HG02943 (cell line): Measurements from ENCODE around the gene LBHD1.
A peak's percentile ranks its signal among the peaks of the same experiment; 100 is the strongest.
"Not testable (repeated sequence)": the region's sequence is repeated elsewhere in the genome, so short reads cannot be mapped to it uniquely, and the experiment has no call there.

Experiments
- ATAC-seq: cut with Tn5 transposase; IDR thresholded peaks from one replicate; pipeline ENCODE4 v1.9.1; 2021; ENCODE audit warnings: mild to moderate bottlenecking, low read depth, moderate library complexity; ENCODE audit not compliant: unreplicated experiment

Gene LBHD1

DNA sequence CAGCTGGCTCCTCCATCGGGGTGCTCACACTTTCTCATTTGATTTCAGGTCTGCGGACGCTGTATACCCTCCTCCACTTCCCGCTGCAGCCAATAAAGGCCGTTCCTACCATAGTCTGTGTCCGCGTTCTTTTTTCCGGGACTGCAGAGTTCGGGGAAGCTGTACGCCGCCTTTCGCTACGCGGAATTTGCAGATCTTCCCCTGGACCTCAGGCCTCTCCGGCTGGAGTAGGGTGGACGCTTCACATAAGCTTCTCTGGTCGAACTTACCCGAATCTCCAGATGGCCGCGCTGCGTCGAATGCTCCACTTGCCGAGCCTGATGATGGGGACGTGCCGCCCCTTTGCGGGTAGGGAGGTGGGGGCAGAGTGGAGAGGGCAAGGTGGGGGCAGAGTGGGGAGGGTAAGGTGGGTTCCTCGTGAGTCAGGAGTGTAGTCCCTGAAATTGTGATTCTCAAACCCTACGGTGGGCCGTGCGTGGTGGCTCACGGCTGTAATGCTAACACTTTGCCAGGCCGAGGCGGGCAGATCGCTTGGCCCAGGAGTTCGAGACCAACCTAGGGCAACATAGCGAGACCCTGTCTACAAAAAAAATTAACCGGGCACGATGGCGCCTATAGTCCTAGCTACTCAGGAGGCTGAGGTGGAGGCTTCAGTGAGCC is 6.3 kb downstream of the LBHD1 start:
- no peak for ATAC-seq

DNA sequence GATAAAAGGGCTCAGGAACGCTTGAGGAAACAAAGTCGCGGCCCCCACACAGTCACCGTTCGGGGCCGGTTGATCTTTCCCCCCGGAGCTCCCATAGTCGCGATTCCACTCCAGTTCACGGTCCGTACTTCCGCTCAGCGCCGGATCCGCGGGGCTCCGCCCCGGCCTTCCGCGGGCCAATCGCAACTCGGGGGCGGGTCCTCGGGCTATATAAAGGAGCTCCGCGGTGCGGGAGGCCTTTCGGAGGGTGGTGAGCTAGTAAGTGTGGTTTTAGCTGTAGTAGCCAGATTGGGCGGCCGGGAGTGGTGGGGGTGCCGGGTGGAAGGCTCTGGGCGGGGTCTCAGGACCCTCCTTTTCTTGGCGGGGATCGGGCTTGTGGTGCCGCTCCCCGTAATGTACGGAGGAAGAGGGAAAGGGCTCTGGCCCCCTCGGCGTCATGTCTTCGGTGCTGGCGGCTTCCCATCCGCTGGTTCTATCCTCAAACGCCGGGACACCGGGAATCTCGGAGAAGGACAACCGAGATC is 6.9 kb downstream of the LBHD1 start, which contains the start of the genes C11orf98 and CSKMT:
C11orf98 (minus strand) TSS at position 136 of the 524 bp plus-strand sequence; CDS start at position 95, 41 bp downstream.
CSKMT (plus strand) TSS at position 238 of the 524 bp plus-strand sequence. CDS start 568 bp downstream, outside the sequence.
- ATAC-seq: peak; percentile 70

DNA sequence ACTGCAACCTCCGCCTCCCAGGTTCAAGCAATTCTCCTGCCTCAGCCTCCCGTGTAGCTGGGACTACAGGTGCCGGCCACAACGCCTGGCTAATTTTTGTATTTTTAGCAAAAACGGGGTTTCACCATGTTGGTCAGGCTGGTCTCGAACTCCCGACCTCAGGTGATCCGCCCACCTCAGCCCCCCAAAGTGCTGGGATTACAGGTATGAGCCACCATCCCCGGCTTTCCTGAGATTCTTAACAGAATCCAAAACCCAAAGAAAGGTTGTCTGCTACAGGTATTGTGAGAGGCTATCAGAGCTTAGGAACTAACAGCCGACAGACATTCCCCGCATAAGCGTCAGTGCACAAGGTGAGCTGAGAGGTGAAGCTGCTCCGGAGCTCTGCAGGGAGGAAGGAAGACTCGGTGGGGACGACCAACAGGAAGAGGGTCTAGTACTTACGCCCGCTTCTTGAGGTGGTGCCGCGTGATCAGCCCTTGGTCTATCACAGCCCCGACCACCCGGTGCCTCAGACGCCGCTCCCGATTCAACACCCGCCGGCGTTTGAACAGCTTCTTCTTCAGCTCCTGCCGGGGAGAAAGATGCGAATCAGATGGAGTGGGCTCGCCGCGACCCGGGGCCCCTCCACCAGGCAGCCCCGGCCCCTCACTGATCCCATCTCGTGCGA is 7.5 kb downstream of the LBHD1 start:
- ATAC-seq: peak; percentile 26

DNA sequence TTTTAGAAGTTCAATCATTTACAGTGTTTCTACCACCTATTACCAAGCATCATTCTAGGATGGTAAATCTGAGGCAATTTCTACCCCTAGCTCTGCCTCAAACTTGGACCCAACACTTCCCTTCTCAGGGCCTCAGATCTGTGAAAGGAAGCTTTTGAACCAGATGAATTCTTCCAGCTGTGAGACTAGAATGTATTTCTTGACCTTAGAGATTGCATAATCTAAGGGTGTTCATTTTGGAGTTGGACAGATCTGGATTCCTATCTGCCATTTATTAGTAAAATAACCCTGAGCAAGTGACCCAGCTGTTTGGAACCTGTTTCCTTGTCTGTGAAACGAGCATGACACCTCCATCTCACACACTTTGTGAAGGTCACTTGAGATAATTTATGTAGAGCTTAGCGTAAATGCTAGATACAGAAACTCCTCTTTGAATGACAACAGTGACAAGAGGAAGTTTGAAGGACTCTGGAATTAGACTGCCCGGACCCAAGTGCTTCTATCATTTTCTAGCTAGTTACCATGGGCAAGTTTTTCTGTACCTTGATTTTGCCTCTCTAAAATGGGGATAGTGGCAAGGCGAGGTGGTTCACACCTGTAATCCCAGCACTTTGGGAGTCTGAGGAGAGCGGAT is 15.2 kb downstream of the LBHD1 start:
- ATAC-seq: no peak

DNA sequence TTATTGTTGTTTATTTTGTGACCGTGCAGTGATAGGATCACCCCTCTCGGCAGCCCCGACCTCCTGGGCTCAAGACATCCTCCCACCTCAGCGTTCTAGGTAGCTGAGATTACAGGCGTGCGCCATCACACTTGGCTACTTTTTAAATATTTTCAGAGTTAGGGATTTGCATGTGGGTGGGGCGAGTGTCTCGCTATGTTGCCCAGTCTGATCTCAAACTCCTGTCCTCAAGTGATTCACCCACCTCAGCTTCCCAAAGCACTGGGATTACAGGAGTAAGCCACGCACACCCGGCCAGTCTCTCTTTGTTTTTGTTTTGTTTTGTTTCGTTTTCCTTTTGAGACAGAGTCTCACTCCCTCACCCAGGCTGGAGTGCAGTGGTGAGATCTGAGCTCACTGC is 17.8 kb downstream of the LBHD1 start:
- ATAC-seq: no peak

DNA sequence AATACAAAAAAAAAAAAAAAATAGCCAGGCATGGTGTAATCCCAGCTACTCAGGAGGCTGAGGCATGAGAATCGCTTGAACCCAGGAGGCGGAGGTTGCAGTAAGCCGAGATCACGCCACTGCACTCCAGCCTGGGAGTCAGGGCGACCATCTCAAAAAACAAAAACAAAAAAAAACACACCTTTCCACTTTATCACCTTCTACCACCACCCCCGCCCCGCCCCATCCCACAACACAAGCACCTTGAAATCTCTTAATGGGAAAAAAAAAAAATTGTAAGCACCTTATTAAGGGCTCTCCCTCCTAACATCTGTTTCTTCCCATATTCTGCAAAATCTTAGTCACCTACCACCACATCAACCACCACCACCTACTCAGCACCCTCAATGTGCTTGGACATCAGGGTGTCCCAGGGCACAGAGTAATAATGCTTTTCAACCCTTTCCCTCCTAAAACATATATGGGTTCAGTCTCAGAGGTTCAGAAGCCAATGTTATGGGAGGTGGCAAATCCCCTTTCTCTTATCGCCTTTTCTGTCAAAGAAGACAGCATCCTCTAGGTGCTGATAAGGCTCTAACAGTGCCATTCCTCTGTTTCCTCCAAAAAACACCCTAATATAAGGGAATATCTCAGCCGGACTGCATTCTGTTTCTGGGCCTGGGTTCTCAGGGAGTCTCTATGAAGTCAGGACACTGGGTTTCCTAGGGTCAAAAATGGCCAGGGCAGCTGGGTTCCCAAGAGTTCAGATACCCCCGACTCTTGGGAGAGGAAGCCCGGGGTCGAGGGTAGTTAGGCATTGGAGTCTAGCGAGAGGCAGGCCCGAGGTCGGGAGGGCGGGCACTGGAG is 19.7 kb downstream of the LBHD1 start:
- ATAC-seq: peak; percentile 24

DNA sequence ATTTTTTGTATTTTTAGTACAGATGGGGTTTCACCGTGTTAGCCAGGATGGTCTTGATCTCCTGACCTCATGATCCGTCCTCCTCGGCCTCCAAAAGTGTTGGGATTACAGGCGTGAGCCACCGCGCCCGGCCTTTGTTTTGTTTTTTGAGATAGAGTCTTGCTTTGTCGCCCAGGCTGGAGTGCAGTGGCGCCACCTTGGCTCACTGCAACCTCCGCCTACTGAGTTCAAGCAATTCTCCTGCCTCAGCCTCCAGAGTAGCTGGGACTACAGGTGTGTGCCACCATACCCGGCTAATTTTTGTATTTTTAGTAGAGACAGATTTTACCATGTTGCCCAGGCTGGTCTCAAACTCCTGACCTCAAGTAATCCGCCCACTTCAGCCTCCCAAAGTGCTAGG is 21.8 kb downstream of the LBHD1 start:
- not testable (repeated sequence) for ATAC-seq

DNA sequence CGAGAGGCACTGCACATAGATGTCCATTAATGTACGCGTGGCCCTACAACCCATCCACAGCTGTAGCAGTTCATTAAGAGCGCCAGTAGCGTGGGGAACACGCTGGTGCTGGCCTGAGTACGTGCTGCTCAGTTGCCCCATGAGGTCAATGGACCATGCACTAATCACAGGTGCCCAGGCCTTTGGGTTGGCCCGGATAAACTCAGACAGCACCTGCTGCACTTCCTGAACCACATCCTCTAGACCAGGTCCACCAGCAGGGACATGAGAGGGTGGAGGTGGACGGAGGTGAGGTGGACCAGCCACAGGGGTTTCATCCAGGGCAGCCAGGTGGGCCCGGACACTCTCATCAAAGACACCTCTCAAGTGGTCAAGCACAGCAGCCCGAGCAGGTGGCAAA is 22.6 kb downstream of the LBHD1 start:
- no peak for ATAC-seq

DNA sequence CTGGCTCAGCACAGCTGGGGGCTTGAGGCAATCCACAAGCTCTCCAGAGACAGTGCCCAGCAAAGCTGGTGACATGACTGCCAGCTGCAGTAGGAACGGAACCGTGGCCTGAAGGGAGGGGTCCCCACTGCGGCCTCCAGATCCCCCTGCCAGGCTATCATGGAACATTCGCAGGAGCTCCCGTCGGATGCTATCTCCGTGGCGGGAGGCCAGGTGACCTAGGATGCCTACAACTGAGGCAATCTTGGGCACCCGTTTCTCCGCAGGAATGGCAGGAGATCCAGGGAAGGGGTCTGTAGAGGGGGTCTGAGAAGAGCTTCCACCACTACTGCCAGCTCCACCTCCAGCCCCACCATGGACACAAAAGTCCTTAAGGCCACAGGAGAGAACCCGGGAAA is 23.1 kb downstream of the LBHD1 start:
- no peak for ATAC-seq

DNA sequence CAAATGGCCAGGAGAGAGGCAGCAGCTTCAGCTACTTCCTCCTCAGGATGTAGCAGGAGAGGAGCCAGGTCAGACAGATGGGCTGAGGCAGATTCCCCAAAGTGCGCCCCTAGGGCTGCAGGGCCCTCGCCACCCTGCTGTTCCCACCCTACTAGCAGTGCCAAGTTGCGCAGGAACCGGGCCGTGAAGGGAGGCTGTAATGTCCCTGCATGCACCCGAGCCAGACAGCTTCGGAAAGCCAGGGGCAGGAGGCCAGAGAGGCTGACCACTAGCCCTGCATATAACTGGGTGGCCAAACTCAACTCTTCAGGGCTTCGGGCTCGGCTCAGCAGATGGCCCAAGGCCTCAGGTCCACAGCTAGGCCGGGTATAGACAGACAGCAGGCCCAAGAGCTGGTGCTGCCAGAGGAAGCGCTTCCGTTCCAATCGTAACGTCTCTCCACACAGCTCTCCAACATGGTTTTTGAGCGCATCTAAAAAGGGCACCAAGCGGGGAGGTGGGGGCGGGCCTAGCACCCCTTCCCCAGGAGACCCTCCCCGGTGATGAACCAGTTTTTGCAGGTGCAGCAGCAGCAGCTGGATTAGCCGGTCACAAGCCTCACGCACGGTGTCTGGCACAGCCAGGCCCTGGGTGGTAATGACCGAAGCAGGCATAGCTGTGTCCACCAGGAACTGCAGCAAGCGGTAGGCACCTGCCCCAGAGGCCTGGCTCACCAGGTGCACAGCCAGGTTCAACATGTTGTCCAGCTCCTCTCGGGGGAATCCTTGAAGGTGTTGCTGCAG is 23.7 kb downstream of the LBHD1 start:
- ATAC-seq: no peak

DNA sequence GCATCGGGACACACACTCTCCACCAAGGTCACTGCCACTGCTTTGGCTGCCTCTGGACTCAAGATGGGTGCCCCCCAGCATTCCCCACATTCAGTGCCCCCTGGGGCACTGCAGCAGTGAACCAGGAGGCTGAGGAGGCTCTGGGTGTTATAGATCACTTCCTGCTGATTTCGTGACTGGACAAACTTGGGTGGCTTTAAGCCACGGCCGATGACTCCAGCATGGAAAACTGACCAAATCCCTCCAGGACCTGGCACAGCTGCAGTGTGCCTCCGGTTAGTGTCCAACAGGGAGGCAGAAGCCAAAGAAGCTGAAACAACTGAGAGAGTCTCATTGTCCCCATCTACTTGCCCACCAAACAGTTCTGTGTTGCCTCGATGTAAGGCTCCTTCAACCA is 24.5 kb downstream of the LBHD1 start:
- no peak for ATAC-seq

DNA sequence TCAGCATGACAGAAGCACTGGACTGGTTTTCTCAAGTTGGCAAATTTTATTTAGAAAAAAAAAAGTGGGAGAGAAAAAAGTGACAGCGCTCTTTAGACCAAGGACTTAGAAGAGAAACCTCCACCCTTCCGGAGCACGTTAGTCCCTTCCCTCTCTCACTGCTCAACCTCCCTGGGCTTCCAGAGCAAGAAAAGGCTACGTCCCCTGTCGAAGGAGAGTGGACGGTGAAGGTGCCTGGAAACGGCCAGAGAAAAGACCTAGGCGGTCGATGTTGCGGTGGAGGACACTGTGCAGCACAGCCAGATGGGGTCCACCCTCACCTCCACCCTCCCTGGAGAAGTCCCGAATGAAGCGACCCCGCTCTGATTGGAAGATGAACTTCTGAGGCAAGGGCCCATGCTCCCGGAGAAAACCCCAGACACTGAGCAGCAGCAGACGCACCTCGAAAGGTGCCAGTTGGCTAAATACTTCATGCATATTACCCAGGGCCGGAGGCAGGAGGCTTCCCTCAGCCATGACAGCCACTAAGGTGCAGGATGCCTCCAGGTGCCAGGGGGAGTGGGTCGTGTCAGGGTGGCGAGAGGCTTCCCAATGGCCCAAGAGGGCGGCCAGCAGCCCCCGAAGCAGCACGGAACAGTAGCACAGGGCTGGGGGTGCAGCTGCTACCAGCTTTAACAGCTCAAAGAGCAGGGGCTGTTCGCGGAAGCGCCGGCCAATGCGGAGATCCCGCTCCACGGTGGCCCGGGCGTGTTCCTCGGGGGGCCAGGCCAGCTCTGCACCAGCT is 25.1 kb downstream of the LBHD1 start:
- no peak for ATAC-seq

DNA sequence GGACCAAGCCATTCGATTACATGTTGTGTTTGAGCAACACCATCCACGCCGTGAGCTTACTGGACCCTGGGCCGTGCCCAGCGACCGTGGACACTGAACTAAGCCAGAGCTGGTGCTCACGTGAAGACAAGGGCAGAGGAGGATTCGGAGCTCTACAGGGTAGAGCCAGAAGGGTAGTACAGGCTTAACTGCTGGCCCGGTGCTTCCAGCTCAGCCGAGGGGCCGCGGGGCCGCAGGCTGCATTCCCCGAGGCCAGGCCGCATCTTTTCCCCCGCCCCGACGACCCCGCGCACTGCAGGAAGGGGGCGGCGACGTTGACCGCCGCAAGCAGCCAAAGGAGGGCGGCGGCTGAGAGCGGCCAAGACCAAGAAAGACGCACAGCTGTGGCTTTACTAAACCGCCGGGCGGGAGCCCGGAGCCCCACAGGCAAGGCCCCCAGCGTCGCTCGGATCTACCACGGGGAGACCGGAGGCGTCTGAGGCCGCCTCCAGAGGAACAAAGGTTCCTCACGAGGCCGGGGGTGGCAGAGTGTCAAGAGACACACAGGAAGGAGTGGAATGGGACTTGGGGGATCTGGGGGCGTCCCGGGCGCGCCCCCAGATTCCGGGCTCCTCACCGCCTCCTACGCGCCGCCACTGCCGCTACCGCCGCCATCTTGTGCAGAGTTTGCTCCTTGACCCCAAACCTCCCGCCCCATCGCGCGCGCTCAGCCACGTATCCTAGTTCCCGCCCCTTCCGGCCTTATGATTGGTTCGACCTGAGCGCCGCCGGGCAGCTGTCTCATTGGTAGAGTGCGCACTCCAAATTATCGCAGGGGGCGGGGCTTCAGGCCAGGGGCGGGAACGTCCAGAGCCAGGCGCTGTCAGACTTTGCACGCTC is 25.9 kb downstream of the LBHD1 start, which contains the start of gene GANAB:
GANAB (minus strand) TSS at position 668 of the 879 bp plus-strand sequence; CDS start at position 654, 14 bp downstream.
- ATAC-seq: peak; percentile 83

DNA sequence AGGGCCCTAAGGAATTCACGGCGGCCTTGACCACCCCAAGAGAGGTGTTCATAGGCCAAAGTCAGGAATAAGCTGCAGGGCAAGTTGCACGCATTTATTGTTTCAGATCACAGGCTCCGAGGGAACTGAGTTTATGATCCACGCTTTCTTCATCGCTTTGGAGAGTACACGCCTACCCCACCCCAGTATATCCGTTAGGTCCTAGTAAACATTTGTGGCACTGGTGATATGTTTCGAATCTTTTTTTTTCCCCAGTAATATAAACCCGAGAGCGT is 26.5 kb downstream of the LBHD1 start:
- no peak for ATAC-seq

DNA sequence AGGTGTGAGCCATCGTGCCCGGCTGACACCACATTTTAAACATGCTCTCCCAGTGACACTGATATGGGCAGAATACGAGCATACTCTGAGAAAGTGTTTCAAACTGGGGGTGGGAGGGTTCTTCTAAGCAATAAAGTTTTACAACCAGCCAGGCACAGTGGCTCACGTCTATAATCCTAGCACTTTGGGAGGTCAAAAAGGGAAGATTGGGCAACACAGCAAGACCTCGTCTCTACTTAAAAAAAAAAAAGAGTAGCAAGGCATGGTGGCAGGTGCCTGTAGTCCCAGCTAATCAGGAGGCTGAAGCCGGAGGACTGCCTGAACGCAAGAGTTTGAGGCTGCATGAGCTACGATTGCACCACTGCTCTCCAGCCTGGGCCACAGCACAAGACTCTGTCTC is 27.8 kb downstream of the LBHD1 start:
- ATAC-seq: no peak

DNA sequence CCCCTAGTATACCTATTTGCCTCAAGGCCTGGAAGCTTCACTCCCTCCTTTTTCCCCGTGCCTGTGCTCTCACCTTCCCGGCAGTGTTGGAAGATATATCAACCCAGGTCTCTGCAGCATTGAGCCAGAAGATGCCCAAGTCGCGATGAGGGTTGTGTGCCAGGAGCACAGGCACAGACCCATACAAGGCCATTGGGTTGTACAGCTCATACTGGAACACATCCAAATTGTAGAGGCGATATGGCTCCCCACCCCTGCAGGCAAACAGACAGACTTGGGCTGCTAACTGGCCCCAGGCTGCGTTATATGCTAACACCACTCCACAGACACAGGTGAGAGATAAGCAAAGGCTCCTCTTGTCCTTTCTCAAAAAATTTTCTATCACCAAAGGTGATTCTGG is 39.6 kb downstream of the LBHD1 start:
- no peak for ATAC-seq

DNA sequence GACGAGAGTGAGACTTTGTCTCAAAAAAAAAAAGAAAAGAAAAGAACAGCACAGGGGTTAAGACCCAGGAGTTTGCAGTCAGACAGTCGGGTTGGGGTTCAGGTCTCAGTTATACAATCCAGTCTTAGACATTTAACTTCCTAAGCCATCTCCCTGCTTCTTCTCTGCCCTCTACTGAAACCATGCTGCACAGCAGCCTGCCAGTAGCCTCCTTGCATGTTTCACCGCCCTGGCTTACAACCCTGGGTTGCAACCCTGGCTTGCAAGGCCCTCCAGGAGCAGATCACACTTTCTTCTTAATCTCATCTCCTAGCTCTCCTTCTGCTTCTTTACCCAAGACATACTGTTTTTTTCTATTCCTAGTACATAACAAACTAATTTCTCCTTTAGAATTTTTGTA is 44.4 kb downstream of the LBHD1 start:
- no peak for ATAC-seq

DNA sequence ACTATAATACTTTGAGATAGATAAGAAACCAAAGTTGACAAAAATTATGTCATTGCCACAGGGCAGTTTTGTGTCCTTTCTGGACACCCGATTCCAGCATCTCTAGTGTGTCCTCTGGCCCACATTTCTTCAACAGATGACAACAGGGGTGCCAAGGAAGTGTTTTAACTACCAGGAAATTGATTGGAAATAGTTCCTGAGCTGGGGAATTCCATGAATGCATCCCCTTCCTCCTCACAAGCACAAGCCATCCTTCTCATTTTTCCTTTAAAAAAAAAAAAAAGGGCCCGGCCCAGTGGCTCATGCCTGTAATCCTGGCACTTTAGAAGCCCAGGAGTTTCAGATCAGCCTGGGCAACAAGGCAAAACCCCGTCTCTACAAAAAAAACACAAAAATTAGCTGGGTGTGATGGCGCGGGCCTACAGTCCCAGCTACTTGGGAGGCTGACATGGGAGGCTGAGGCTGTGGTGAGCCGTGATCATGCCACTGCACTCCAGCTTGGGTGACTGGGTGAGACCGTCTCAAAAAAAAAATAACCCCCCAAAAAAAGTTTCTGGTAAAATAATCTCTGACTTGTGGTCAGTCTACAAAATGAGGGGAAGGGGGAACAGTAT is 49.5 kb downstream of the LBHD1 start:
- ATAC-seq: no peak
